Endothelial cell (in vitro differentiated cells): Measurements from ENCODE around the gene TMEM248. TPM values are rescaled to one million over a fixed set of nuclear protein-coding genes. Genes with fewer than 3 reads are reported as not detected.

ENCODE experiments used
- DNase-seq: peaks from one replicate; pipeline ENCODE4 v3.0.0; 2021; ENCODE audit warnings: low spot score
- H3K27ac Mint-ChIP-seq: one replicate; pipeline ENCODE4 v1.8.0; 2021; ENCODE audit warnings: mixed read lengths, inconsistent platforms; ENCODE audit not compliant: unreplicated experiment
- H3K27me3 Mint-ChIP-seq: one replicate; pipeline ENCODE4 v1.8.0; 2021; ENCODE audit warnings: mild to moderate bottlenecking, moderate library complexity, mixed read lengths, inconsistent platforms; ENCODE audit not compliant: unreplicated experiment
- H3K36me3 Mint-ChIP-seq: one replicate; pipeline ENCODE4 v1.8.0; 2021; ENCODE audit warnings: mild to moderate bottlenecking, low read depth, mixed read lengths, inconsistent platforms; ENCODE audit not compliant: unreplicated experiment
- H3K4me1 Mint-ChIP-seq: one replicate; pipeline ENCODE4 v1.8.0; 2021; ENCODE audit warnings: mild to moderate bottlenecking, mixed read lengths, inconsistent platforms; ENCODE audit not compliant: unreplicated experiment
- H3K4me3 Mint-ChIP-seq: one replicate; pipeline ENCODE4 v1.8.0; 2021; ENCODE audit warnings: mild to moderate bottlenecking, mixed read lengths, inconsistent platforms; ENCODE audit not compliant: unreplicated experiment
- H3K9me3 Mint-ChIP-seq: one replicate; pipeline ENCODE4 v1.8.0; 2021; ENCODE audit warnings: mixed read lengths, inconsistent platforms; ENCODE audit not compliant: unreplicated experiment
- CTCF ChIP-seq: fragments of 200-600 bp; sonication (generic); IDR thresholded peaks from one replicate; pipeline ENCODE4 v1.5.0; 2021; ENCODE audit warnings: antibody characterized with exemption; ENCODE audit not compliant: unreplicated experiment
- total RNA-seq: library from RNA; stranded (reverse); fragmentation: NEBNext Ultra II Directional; extraction: Animal tissue kit (Norgen Biotek cat#: 25700); gene quantifications from one replicate; pipeline ENCODE4 v1.2.1, GENCODE V29; 2021; ENCODE audit not compliant: unreplicated experiment

The TMEM248 gene
- total RNA-seq, 1 donor from 2014 or later: 97.7 TPM

GRCh38 chr7:66927348-66927948 lies 6.4 kb downstream of the TMEM248 start:
- TF ChIP-seq CTCF: no peak
- Mint-ChIP-seq H3K27ac (no peak overlapping the region), H3K4me3 (no peak overlapping the region), H3K36me3 (peaks cover 18% of the 10 kb centered on the region), H3K9me3 (no peaks in the 10 kb centered on the region), H3K4me1 (peaks cover 2% of the 10 kb centered on the region), H3K27me3 (peaks cover 3% of the 10 kb centered on the region)
- no peak for DNase-seq

GRCh38 chr7:66928388-66928787 lies 7.4 kb downstream of the TMEM248 start:
- Mint-ChIP-seq H3K27me3 (peaks cover 3% of the 10 kb centered on the region), H3K9me3 (no peaks in the 10 kb centered on the region), H3K4me3 (no peak overlapping the region), H3K4me1 (peaks cover 2% of the 10 kb centered on the region), H3K27ac (no peak overlapping the region), H3K36me3 (peaks cover 18% of the 10 kb centered on the region)
- no peak for DNase-seq
- TF ChIP-seq CTCF: no peak

GRCh38 chr7:66929165-66929564 lies 8.1 kb downstream of the TMEM248 start:
- Mint-ChIP-seq H3K27ac (no peak overlapping the region), H3K4me1 (peaks cover 2% of the 10 kb centered on the region), H3K9me3 (no peaks in the 10 kb centered on the region), H3K4me3 (no peak overlapping the region), H3K27me3 (peaks cover 3% of the 10 kb centered on the region), H3K36me3 (peaks cover 18% of the 10 kb centered on the region)
- DNase-seq: no peak
- TF ChIP-seq CTCF: no peak

GRCh38 chr7:66929935-66930334 lies 8.9 kb downstream of the TMEM248 start:
- Mint-ChIP-seq H3K4me1 (peaks cover 2% of the 10 kb centered on the region), H3K27ac (no peak overlapping the region), H3K4me3 (no peak overlapping the region), H3K36me3 (peaks cover 18% of the 10 kb centered on the region), H3K27me3 (peaks cover 3% of the 10 kb centered on the region), H3K9me3 (no peaks in the 10 kb centered on the region)
- no peak for TF ChIP-seq CTCF
- DNase-seq: no peak

- Mint-ChIP-seq H3K36me3 (peaks cover 14% of the 10 kb centered on the region), H3K4me1 (peaks cover 2% of the 10 kb centered on the region), H3K27me3 (peaks cover 3% of the 10 kb centered on the region), H3K4me3 (no peak overlapping the region), H3K9me3 (no peaks in the 10 kb centered on the region), H3K27ac (no peak overlapping the region)
- peak; percentile 5 for DNase-seq
- TF ChIP-seq CTCF: no peak
These were observed 9.3 kb downstream of the TMEM248 start for GRCh38 chr7:66930341-66930740.
